ENCODE results near the gene APOL3. TPM values are rescaled to one million over a fixed set of nuclear protein-coding genes. Genes with fewer than 3 reads are reported as not detected.
"Not testable (repeated sequence)": the region's sequence is repeated elsewhere in the genome, so short reads cannot be mapped to it uniquely, and the experiment has no call there.

Gene APOL3
- total RNA-seq, 1 experiment from 2014 or later: 0.44 TPM

GRCh38 chr22:36104435-36104834 is 56.1 kb downstream of the APOL3 start:
- BruUV-seq (replicated peaks): no TSS peak
- no peak overlapping the region for H3K27ac Mint-ChIP-seq (ENCODE audit: low read depth, unreplicated experiment)
- POLR2A ChIA-PET: no interaction called here
- TF ChIP-seq CTCF (IDR thresholded peaks at IDR 0.05; ENCODE audit: unreplicated experiment): no peak
- DNase-seq (ENCODE audit: unreplicated experiment): no peak
- CTCF ChIA-PET: interaction anchor here (0.8 to 1.7 kb wide), 2 partner anchors 10 to 477 kb away, joined by 4 to 7 read pairs; no protein-coding TSS in a partner anchor
- peaks cover 10% of the 10 kb centered on the region for H3K4me1 Mint-ChIP-seq (ENCODE audit: insufficient read depth, unreplicated experiment)
- no peak overlapping the region for H3K4me3 Mint-ChIP-seq (ENCODE audit: unreplicated experiment)
- intact Hi-C loops (cut with micrococcal nuclease): no loop called here
- H3K27me3 Mint-ChIP-seq (ENCODE audit: insufficient read depth, unreplicated experiment): no peaks in the 10 kb centered on the region
- H3K9me3 Mint-ChIP-seq (ENCODE audit: unreplicated experiment): no peaks in the 10 kb centered on the region
- no peaks in the 10 kb centered on the region for H3K36me3 Mint-ChIP-seq (ENCODE audit: insufficient read depth, unreplicated experiment)

DNA sequence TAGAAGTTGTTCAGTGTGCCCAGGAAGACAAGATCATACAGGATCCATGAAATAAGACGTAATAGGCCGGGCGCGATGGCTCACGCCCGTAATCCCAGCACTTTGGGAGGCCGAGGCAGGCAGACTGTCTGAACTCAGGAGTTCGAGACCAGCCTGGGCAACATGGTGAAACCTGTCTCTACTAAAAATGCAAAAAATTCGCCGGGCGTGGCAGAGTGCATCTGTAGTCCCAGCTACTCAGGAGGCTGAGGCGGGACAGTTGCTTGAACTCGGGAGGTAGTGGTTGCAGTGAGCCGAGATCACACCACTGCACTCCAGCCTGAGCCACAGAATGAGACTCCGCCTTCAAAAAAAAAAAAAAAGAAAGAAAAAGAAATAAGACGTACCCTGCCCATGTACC is 56.7 kb downstream of the APOL3 start:
- TF ChIP-seq CTCF (IDR thresholded peaks at IDR 0.05; ENCODE audit: unreplicated experiment): no peak
- BruUV-seq (replicated peaks): no TSS peak
- Mint-ChIP-seq H3K36me3 (ENCODE audit: insufficient read depth, unreplicated experiment) (no peaks in the 10 kb centered on the region), H3K27me3 (ENCODE audit: insufficient read depth, unreplicated experiment) (no peaks in the 10 kb centered on the region), H3K4me1 (ENCODE audit: insufficient read depth, unreplicated experiment) (peaks cover 10% of the 10 kb centered on the region), H3K4me3 (ENCODE audit: unreplicated experiment) (no peak overlapping the region), H3K27ac (ENCODE audit: low read depth, unreplicated experiment) (no peak overlapping the region), H3K9me3 (ENCODE audit: unreplicated experiment) (no peaks in the 10 kb centered on the region)
- ChIA-PET CTCF (interaction anchor here (1.4 kb wide), 1 partner anchor 38 kb away, joined by 7 read pairs; no protein-coding TSS in a partner anchor), POLR2A (no interaction called here)
- intact Hi-C loops (cut with micrococcal nuclease): no loop called here
- no peak for DNase-seq (ENCODE audit: unreplicated experiment)

DNA sequence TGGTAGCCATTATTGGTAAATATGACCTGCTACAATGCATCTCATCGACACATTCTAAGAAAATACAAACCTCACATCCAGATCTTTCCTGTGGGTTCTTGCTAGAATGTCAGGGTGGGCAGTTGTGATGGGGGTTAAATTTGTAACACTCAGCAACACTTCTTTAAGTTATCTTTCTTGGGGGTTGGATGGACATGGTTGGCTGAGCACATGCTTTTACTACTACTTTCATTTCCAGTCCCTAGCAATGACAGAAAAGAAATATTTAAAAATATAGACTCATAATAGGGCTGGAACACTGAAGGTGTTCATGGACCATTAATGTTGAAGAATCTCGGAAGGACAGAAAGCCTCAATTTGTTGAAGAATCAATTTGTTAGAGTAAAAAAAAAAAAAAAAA is 57.6 kb downstream of the APOL3 start:
- peaks cover 12% of the 10 kb centered on the region for H3K4me1 Mint-ChIP-seq (ENCODE audit: insufficient read depth, unreplicated experiment)
- no peak overlapping the region for H3K4me3 Mint-ChIP-seq (ENCODE audit: unreplicated experiment)
- TF ChIP-seq CTCF (IDR thresholded peaks at IDR 0.05; ENCODE audit: unreplicated experiment): no peak
- no peak overlapping the region for H3K27ac Mint-ChIP-seq (ENCODE audit: low read depth, unreplicated experiment)
- H3K27me3 Mint-ChIP-seq (ENCODE audit: insufficient read depth, unreplicated experiment): no peaks in the 10 kb centered on the region
- DNase-seq (ENCODE audit: unreplicated experiment): no peak
- BruUV-seq (replicated peaks): no TSS peak
- ChIA-PET CTCF (interaction anchor here (0.6 to 1.4 kb wide), 2 partner anchors 18 to 37 kb away, joined by 3 to 7 read pairs; no protein-coding TSS in a partner anchor), POLR2A (no interaction called here)
- intact Hi-C loops (cut with micrococcal nuclease): no loop called here
- no peaks in the 10 kb centered on the region for H3K9me3 Mint-ChIP-seq (ENCODE audit: unreplicated experiment)
- H3K36me3 Mint-ChIP-seq (ENCODE audit: insufficient read depth, unreplicated experiment): no peaks in the 10 kb centered on the region

DNA sequence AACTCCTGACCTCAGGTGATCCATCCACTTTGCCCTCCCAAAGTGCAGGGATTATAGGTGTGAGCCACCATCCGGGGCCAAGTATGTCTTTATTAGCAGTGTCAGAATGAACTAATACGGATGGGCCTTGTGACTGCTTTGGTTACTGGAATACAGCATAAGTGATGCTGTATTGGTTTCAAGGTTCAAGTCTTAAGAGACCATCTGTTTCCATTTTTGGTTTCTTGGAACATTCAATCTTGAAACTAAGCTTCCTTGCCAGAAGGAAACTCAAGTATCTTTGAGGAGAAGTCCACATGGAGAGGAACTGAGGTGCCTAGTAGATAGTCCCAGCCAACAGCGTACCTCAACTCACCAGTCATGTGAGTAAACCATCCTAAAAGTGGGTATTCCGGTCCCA is 58.8 kb downstream of the APOL3 start:
- Mint-ChIP-seq H3K27me3 (ENCODE audit: insufficient read depth, unreplicated experiment) (no peaks in the 10 kb centered on the region), H3K9me3 (ENCODE audit: unreplicated experiment) (no peaks in the 10 kb centered on the region), H3K36me3 (ENCODE audit: insufficient read depth, unreplicated experiment) (no peaks in the 10 kb centered on the region), H3K4me1 (ENCODE audit: insufficient read depth, unreplicated experiment) (peaks cover 14% of the 10 kb centered on the region), H3K27ac (ENCODE audit: low read depth, unreplicated experiment) (no peak overlapping the region), H3K4me3 (ENCODE audit: unreplicated experiment) (no peak overlapping the region)
- ChIA-PET POLR2A (interaction anchor here (0.6 kb wide), 1 partner anchor 457 kb away, joined by 5 read pairs; no protein-coding TSS in a partner anchor), CTCF (interaction anchor here (0.6 to 1.3 kb wide), 3 partner anchors 36 to 672 kb away, joined by 3 to 4 read pairs (median 3); partner anchors contain the start of gene APOL2)
- TF ChIP-seq CTCF (IDR thresholded peaks at IDR 0.05; ENCODE audit: unreplicated experiment): no peak
- intact Hi-C loops (cut with micrococcal nuclease): no loop called here
- DNase-seq (ENCODE audit: unreplicated experiment): no peak
- BruUV-seq (replicated peaks): no TSS peak

DNA sequence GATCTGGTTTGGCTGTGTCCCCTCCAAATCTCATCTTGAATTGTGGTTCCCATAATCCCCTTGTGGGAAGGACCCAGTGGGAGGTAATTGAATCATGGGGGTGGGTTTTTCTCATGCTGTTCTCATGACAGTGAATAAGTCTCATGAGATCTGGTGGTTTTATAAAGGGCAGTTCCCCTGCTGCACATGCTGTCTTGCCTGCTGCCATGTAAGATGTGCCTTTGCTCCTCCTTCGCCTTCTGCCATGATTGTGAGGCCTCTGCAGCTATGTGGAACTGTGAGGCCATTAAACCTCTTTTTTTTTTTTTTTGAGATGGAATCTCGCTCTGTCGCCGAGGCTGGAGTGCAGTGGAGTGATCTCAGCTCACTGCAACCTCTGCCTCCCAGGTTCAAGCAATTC is 59.6 kb downstream of the APOL3 start:
- H3K4me1 Mint-ChIP-seq (ENCODE audit: insufficient read depth, unreplicated experiment); H3K27me3 Mint-ChIP-seq (ENCODE audit: insufficient read depth, unreplicated experiment); DNase-seq (ENCODE audit: unreplicated experiment); H3K36me3 Mint-ChIP-seq (ENCODE audit: insufficient read depth, unreplicated experiment); H3K9me3 Mint-ChIP-seq (ENCODE audit: unreplicated experiment); H3K4me3 Mint-ChIP-seq (ENCODE audit: unreplicated experiment); POLR2A ChIA-PET; intact Hi-C loops (cut with micrococcal nuclease); H3K27ac Mint-ChIP-seq (ENCODE audit: low read depth, unreplicated experiment); BruUV-seq (replicated peaks): not testable (repeated sequence)
- CTCF ChIA-PET: interaction anchor here (0.6 kb wide), 1 partner anchor 671 kb away, joined by 3 read pairs; no protein-coding TSS in a partner anchor

All from MCF 10A (cell line).